CD4-positive, alpha-beta T cell treated with Interferon gamma for 1 hour (primary cell): Measurements from ENCODE around the gene BHLHE23.
"Not testable (repeated sequence)": the region's sequence is repeated elsewhere in the genome, so short reads cannot be mapped to it uniquely, and the experiment has no call there.

Source experiments
- DNase-seq: peaks from one replicate; pipeline ENCODE4 v3.0.0-alpha.2; 2020

Gene BHLHE23

DNA sequence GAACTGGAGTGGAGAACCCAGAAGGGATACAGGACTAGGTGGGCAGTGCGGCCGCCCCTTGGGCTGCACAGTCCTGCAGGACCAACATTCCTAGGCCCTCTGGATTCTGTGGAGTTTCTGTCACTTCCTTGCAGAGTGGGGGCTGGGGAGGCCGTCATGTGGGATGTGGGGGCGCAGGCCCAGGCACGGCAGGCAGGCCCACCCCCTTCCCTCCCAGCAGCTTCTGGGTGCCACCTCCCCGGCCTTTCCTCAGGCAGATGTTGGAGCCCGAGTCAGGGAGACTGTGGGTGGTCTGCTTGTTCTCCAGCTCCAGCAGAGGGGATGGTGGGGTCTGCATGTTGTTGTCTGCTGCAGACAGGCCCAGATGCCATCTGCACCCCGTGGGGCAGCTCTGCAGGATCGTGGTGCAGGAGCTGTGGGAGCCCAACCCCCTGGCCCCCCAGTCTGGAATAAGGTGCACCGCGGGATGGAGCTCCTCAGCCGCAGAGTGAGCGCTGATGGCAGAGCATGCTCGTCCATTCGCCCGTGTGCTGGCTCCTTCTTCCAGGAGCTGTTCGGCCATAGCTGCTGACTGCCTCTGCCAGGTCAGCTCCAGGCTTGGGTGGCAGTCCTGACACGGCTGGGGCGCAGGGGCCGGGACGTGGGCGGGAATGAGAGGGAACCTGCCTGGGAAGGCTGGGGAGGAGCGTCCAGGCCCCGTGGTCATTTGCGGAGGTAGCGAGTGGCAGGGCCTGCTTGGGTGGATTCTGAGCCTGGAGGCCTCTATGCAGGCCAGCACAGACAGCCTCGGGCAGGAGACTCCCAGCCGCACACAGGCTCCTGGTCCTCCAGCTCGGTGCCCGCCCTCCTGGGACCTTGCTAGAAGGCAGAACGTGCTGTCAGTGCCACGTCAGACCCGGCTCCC is 36.2 kb downstream of the BHLHE23 start:
- no peak for DNase-seq

GRCh38 chr20:62969939-62970306 is 36.8 kb downstream of the BHLHE23 start:
- no peak for DNase-seq

- DNase-seq = no peak
Observed at GRCh38 chr20:62969179-62969760, 37.5 kb downstream of the BHLHE23 start.

- no peak for DNase-seq
Observed at GRCh38 chr20:62968378-62969178, 38.2 kb downstream of the BHLHE23 start.

- no peak for DNase-seq
Observed at GRCh38 chr20:62967628-62968351, 39.0 kb downstream of the BHLHE23 start.

GRCh38 chr20:62967149-62967501 is 39.6 kb downstream of the BHLHE23 start:
- no peak for DNase-seq

DNA sequence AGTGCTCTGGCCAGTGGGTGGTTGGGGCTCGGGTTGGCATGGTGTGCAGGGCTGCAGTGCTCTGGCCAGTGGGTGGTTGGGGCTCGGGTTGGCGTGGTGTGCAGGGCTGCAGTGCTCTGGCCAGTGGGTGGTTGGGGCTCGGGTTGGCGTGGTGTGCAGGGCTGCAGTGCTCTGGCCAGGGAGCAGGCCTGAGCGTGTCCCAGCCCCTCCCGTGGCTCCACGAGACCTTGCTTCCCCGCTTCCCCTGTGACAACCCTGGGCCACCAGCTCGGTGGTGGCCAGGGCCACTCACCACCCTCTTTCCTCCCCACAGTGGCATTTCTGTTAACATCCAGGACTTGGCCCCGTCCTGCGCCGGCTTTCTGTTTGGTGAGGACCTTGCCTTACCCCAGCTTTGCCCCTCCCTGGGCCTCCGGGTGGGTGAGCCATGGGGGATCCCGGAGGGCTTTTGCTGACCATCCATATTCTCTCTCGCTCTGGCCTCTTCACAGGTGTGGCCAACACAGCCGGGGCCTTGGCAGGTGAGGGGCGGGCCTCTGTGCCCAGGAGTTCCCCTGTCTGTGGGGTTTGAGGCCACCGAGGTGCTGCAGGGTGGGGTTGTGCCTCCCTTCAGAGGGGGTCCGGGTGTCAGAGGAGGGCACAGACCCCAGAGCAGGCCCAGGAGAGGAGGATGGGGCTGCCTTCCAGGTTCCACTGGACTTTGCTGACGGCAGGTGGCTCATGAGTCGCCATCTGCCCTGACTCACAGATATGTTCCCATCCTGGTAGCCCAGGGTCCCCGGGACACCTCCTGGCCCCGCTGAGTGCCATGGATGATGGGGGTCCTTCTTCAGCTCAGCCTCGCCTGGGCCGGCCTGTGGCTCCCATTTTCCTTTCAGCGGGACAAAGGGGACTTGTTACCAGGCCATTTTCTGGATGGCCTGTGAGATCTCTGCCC is 40.3 kb downstream of the BHLHE23 start:
- no peak for DNase-seq

- no peak for DNase-seq
Observed at GRCh38 chr20:62965363-62965771, 41.4 kb downstream of the BHLHE23 start.

GRCh38 chr20:62964700-62965099 is 42.1 kb downstream of the BHLHE23 start:
- no peak for DNase-seq

- DNase-seq = no peak
Observed at GRCh38 chr20:62963614-62964397, 43.0 kb downstream of the BHLHE23 start.

- no peak for DNase-seq
Observed at GRCh38 chr20:62962891-62963613, 43.7 kb downstream of the BHLHE23 start.

- DNase-seq = no peak
Observed at GRCh38 chr20:62962221-62962879, 44.4 kb downstream of the BHLHE23 start.

DNA sequence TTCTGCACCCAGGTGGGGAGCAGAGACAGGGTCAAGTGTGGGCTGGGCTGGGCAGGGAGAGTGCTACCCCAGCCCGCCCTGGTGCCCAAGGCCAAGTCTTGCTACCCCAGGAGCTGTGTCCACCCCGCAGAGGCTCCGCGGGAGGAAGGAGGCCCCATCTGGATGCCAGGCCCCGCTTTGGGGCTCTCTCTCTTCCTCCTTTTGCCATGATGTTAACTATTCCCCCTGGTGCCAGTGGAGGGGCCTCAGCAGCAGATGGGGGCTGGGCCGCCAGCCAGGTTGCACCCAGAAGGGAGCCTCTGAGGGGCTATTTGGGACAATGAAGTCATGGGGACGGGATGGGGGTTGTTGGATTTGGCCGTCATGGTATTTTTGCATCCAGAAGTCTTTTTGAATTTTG is 45.0 kb downstream of the BHLHE23 start:
- no peak for DNase-seq

DNA sequence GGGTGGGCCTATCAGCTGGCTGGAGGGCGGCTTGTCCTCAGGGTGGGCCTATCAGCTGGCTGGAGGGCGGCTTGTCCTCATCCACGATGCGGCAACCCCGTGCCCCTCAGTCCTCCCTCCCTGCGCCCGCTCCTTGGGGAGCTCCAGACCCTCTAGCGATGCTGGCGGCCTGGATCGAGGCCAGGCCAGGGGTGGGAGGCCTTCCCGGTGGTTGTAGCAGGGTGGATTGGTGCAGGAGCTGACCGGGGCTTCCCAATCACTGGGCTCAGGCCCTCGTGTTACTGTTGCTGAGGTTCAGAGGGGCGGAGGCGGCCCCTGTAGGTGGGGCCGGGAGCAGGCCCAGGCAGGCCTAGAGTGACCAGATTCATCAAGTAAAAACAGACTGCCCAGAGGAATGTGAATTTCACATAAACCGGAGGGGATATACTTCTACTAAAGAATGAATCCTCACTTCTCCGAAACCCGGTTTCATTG is 45.4 kb downstream of the BHLHE23 start:
- no peak for DNase-seq

DNA sequence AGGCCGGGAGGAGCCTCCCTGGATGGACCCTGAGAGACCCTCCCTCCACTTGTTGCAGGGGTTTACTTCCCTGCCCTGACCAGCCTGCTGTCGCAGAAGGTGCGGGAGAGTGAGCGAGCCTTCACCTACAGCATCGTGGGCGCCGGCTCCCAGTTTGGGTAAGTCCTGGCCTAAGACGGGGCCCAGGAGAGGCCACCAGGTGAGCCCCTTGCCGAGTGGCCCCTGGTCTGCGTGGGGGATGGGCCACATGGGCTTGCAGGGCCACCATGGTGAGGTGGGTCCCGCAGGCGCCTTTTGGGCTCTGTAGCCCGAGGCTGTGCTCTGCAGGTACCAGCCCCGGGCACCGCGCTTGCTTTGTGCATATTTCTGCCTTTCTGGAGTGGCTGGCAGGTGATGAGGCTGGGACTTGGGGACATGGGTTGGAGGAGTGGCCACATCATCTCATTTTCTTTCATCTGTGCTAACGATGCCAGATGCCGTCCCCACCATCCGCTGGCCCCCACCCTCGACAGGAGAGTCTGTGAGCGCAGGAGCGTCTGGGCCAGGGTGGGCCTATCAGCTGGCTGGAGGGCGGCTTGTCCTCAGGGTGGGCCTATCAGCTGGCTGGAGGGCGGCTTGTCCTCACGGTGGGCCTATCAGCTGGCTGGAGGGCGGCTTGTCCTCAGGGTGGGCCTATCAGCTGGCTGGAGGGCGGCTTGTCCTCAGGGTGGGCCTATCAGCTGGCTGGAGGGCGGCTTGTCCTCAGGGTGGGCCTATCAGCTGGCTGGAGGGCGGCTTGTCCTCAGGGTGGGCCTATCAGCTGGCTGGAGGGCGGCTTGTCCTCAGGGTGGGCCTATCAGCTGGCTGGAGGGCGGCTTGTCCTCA is 46.1 kb downstream of the BHLHE23 start:
- DNase-seq = not testable (repeated sequence)

DNA sequence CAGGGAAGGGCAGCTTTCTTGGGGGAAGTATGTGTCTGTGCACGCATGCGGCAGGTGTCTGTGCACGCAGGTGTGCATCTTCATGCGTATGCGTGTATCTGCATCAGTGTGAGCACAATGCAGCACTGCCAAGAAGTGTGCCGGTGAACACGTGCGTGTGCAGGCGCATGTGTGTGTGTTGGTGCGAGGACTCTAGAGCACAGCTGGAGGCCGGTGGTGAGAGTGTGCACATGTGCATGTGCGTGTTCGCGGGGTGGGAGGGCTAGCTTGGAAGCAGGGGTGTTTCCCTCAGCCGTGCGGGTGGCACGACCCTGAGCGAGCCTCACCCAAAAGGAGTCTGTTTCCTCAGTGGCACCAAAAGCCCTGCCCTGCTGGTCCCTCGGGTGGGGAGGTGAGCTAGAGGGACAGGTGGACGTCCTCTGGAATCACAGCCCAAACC is 46.7 kb downstream of the BHLHE23 start:
- DNase-seq = no peak

GRCh38 chr20:62959101-62959971 is 47.4 kb downstream of the BHLHE23 start:
- no peak for DNase-seq
